Right lobe of liver (tissue), 4 donors: Measurements from ENCODE around the gene TUBB2B.

ENCODE experiments used
- CTCF ChIP-seq, 4 donors: fragments of 200-600 bp in 3 of 4; fragments of 450-650 bp in 1 of 4; IDR thresholded peaks; one replicate each; pipeline versions ENCODE4 v1.5.1 to v1.8.0; 2016 to 2022; ENCODE audit warnings: antibody characterized with exemption in 4 of 4, mild to moderate bottlenecking in 2 of 4
- POLR2A ChIP-seq: fragments of 450-650 bp; IDR thresholded peaks from one replicate; pipeline ENCODE4 v1.6.1; 2017; ENCODE audit warnings: antibody characterized with exemption, mild to moderate bottlenecking
- donor health status: DM: no; HTN: no; CAD: no.
- donor health status: DM: no; HTN: no; CAD: no.
- donor health status: DM: no; HTN: yes; CAD: no.

- no peak for TF ChIP-seq CTCF (IDR thresholded peaks at IDR 0.05)
- TF ChIP-seq POLR2A = no peak
Measured at GRCh38 chr6:3226042-3226441, 1.4 kb downstream of the TUBB2B start.
